HL-60/S4 (cell line): ENCODE results near the gene NFKBIE.

Experiments used
- in situ Hi-C: fragments of 300-500 bp; cut with MboI; formaldehyde crosslinking; loops from 2 replicates; pipeline ENCODE4 v1.14.3; 2022; ENCODE audit warnings: low sequenced_read_pairs

The NFKBIE gene

GRCh38 chr6:44214307-44214706 lies 51.0 kb downstream of the NFKBIE start:
- in situ Hi-C loops = no loop called here

- in situ Hi-C loops = no loop called here
These were observed 54.1 kb downstream of the NFKBIE start for GRCh38 chr6:44211284-44211683.
